ENCODE data around the gene GNAT3.

DNA sequence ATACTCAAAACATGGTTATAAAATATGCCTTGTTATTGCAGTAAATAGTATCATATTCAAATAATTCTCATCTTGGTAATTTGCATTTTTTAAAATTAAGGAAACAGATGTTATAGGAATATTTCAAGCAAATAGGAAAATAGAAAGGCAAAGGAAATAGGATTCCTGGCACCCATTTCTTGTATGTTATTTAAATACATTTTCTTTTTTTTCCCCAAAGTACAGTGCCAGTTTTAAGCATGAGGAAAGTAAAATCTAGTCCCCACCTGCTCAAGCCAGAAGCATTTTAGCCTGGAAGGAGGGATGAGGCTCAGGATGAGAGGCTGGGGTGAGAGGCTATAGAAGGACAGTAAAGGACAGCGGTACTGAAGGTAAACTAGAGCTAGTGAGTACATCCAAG is 38.1 kb downstream of the GNAT3 start:
- TF ChIP-seq POLR2A (IDR thresholded peaks at IDR 0.05; ENCODE audit: control extremely low read depth in 1 of 2, low read depth in 2 of 2, low read length in 2 of 2) (no peak), SUZ12 (IDR thresholded peaks at IDR 0.05; ENCODE audit: low read length) (no peak), CTCF (IDR thresholded peaks at IDR 0.05; ENCODE audit: control extremely low read depth in 1 of 3, insufficient read depth in 1 of 3, low read depth in 1 of 3, low read length in 3 of 3) (no peak)

Data from H1 (cell line).